ENCODE results near the gene RBM4. TPM values are rescaled to one million over a fixed set of nuclear protein-coding genes. Genes with fewer than 3 reads are reported as not detected.
A peak's percentile ranks its signal among the peaks of the same experiment; 100 is the strongest.

RBM4 gene
- total and polyA plus RNA-seq, 2 of the 13 experiments (the other 11 are each of a cell fraction or from before 2014, with no cell fraction given) = 126 to 136 TPM

GRCh38 chr11:66677599-66678375, 39.3 kb downstream of the RBM4 start, which contains the start of gene RBM4B (continued):
- TF ChIP-seq, protein P1, sequence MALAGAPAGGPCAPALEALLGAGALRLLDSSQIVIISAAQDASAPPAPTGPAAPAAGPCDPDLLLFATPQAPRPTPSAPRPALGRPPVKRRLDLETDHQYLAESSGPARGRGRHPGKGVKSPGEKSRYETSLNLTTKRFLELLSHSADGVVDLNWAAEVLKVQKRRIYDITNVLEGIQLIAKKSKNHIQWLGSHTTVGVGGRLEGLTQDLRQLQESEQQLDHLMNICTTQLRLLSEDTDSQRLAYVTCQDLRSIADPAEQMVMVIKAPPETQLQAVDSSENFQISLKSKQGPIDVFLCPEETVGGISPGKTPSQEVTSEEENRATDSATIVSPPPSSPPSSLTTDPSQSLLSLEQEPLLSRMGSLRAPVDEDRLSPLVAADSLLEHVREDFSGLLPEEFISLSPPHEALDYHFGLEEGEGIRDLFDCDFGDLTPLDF (CRISPR knock-in tag; IDR thresholded peaks at IDR 0.05) = peak; percentile 86
- no peak for TF ChIP-seq CENPX (CRISPR knock-in tag; IDR thresholded peaks at IDR 0.05)
- peak; percentile 64; the same call in 1 of the 2 replicates for TF ChIP-seq KDM5B (CRISPR knock-in tag; IDR thresholded peaks at IDR 0.05; ENCODE audit: borderline replicate concordance)
- no peak for TF ChIP-seq GABPA (IDR thresholded peaks at IDR 0.05; ENCODE audit: low read depth, low read length)
- peak; percentile 31; the same call in 1 of the 2 replicates for TF ChIP-seq GABPA (CRISPR knock-in tag; IDR thresholded peaks at IDR 0.05; ENCODE audit: low read depth)
- TF ChIP-seq MYC (CRISPR knock-in tag; IDR thresholded peaks at IDR 0.05; ENCODE audit: borderline replicate concordance) = peak; percentile 73; the same call in 1 of the 2 replicates
- TF ChIP-seq TOE1 (CRISPR knock-in tag; IDR thresholded peaks at IDR 0.05) = no peak
- no peak for TF ChIP-seq IRF1 (CRISPR knock-in tag; IDR thresholded peaks at IDR 0.05; ENCODE audit: low read depth)
- TF ChIP-seq, protein P2, sequence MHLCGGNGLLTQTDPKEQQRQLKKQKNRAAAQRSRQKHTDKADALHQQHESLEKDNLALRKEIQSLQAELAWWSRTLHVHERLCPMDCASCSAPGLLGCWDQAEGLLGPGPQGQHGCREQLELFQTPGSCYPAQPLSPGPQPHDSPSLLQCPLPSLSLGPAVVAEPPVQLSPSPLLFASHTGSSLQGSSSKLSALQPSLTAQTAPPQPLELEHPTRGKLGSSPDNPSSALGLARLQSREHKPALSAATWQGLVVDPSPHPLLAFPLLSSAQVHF (CRISPR knock-in tag; IDR thresholded peaks at IDR 0.05) = 0 out of 2 replicates have a peak, but pooled peaks have one; percentile 20
- TF ChIP-seq ETV6 (CRISPR knock-in tag; conservative IDR thresholded peaks at IDR 0.05) = no peak; the same call in 1 of the 2 replicates
- TF ChIP-seq, protein P3, sequence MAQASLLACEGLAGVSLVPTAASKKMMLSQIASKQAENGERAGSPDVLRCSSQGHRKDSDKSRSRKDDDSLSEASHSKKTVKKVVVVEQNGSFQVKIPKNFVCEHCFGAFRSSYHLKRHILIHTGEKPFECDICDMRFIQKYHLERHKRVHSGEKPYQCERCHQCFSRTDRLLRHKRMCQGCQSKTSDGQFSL (CRISPR knock-in tag; IDR thresholded peaks at IDR 0.05) = no peak
- no peak for TF ChIP-seq ZNF891 (CRISPR knock-in tag; IDR thresholded peaks at IDR 0.05)
- TF ChIP-seq HDAC6 (IDR thresholded peaks at IDR 0.05; ENCODE audit: low read depth, low read length) = no peak
- no peak for TF ChIP-seq ZNF660 (CRISPR knock-in tag; IDR thresholded peaks at IDR 0.05; ENCODE audit: borderline replicate concordance, low read depth)
- no peak for TF ChIP-seq ADNP (CRISPR knock-in tag; IDR thresholded peaks at IDR 0.05)
- TF ChIP-seq ZBTB7B (CRISPR knock-in tag; IDR thresholded peaks at IDR 0.05) = no peak; the same call in 1 of the 2 replicates
- TF ChIP-seq ZNF337 (CRISPR knock-in tag; IDR thresholded peaks at IDR 0.05; ENCODE audit: borderline replicate concordance, low read depth) = no peak
- TF ChIP-seq NFRKB (IDR thresholded peaks at IDR 0.05) = peak; percentile 70
- peak; percentile 70 for TF ChIP-seq NR2C2 (CRISPR knock-in tag; IDR thresholded peaks at IDR 0.05; ENCODE audit: borderline replicate concordance)
- TF ChIP-seq MAFK (conservative IDR thresholded peaks at IDR 0.05 in 1 of 2, IDR thresholded peaks at IDR 0.05 in 1 of 2; ENCODE audit: low read length in 2 of 2) = no peak
- no peak for TF ChIP-seq SMARCC2 (IDR thresholded peaks at IDR 0.05)
- TF ChIP-seq MIXL1 (CRISPR knock-in tag; IDR thresholded peaks at IDR 0.05) = no peak
- TF ChIP-seq ZNF24 (IDR thresholded peaks at IDR 0.05) = no peak
- peak; percentile 86; the same call in 1 of the 2 replicates for TF ChIP-seq FOXC1 (CRISPR knock-in tag; IDR thresholded peaks at IDR 0.05; ENCODE audit: borderline replicate concordance)
- TF ChIP-seq DPF2 (CRISPR knock-in tag; IDR thresholded peaks at IDR 0.05; ENCODE audit: borderline replicate concordance, low read depth) = no peak
- TF ChIP-seq HOXA9 (CRISPR knock-in tag; IDR thresholded peaks at IDR 0.05; ENCODE audit: borderline replicate concordance) = no peak
- peak; percentile 61; the same call in 1 of the 2 replicates for TF ChIP-seq HIVEP1 (CRISPR knock-in tag; IDR thresholded peaks at IDR 0.05)

Data from HepG2 (cell line).